ENCODE measurements around the gene OR10A7.

GRCh38 chr12:55171445-55171844 lies 49.4 kb upstream of the OR10A7 start:
- TF ChIP-seq BACH2 (CRISPR knock-in tag; IDR thresholded peaks at IDR 0.05; ENCODE audit: borderline replicate concordance) (no peak), ARNTL (CRISPR knock-in tag; IDR thresholded peaks at IDR 0.05; ENCODE audit: borderline replicate concordance, low read depth) (no peak), RARB (CRISPR knock-in tag; IDR thresholded peaks at IDR 0.05) (no peak), CSDC2 (CRISPR knock-in tag; IDR thresholded peaks at IDR 0.05) (no peak)
